Measurements from ENCODE around the gene MEI4. TPM values are rescaled to one million over a fixed set of nuclear protein-coding genes. Genes with fewer than 3 reads are reported as not detected.

Gene MEI4, protein sequence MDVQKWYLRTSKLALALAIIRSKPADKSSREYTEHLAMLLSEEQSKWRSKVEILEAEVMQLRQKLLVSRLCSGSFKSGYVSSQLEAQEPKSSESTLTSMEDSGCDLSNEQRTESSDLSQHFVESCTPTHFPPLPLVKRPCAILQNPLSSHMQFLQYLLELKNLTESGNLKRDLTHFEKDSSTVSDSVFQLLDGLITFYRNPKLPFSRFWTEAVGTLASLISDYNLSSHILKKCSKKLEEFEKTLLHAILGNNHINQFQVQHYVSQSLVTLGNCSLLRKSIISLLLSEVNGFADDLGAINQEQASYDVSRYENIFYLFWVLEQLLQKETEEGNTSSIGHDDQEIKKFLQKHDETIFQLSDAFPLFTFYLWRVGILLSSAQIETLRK
- not detected in 2 replicates for total RNA-seq

- intact Hi-C loops (cut with micrococcal nuclease), result no loop called here
- peaks cover 4% of the 10 kb centered on the region for H3K9me3 Mint-ChIP-seq
- no peaks in the 10 kb centered on the region for H3K27me3 Mint-ChIP-seq (ENCODE audit: low read depth)
- no peaks in the 10 kb centered on the region for H3K36me3 Mint-ChIP-seq (ENCODE audit: low read depth)
- no peak within 1 kb of the TSS for H3K27ac Mint-ChIP-seq
- no peaks in the 10 kb centered on the region for H3K4me1 Mint-ChIP-seq (ENCODE audit: low read depth)
- no peak within 1 kb of the TSS for H3K4me3 Mint-ChIP-seq (ENCODE audit: low read depth)
- no peak for DNase-seq (ENCODE audit: low spot score)
Observed at GRCh38 chr6:77652739-77653138, at the start of gene MEI4. Gene MEI4, plus strand, starts transcription at chr6:77653039. Its CDS starts 37,633 bp downstream, at chr6:77690672.

- no peaks in the 10 kb centered on the region for H3K36me3 Mint-ChIP-seq (ENCODE audit: low read depth)
- intact Hi-C loops (cut with micrococcal nuclease), result no loop called here
Observed at GRCh38 chr6:77604476-77604875, 48.4 kb upstream of the MEI4 start.

DNA sequence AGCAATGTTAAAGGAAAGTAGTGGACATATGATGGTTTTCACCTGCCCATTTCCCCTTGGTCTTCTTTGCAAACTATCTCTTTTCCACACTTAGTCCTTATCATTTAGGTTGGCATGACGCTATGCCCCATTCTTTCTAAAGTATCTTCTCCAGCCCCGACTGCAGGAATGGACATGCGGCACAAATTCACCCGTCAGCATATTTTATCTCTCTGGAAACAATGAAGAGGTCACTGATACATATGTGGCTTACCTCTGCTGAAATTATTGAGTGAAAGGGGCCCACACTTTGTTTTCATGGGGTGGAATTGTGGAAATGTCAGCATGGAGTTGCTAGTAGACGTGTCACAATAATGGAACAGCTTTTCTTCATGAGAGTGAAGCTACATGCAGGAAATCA, 45.8 kb upstream of the MEI4 start:
- DNase-seq (ENCODE audit: low spot score), result no peak
- H3K4me3 Mint-ChIP-seq (ENCODE audit: low read depth), result no peak overlapping the region
- no peak overlapping the region for H3K27ac Mint-ChIP-seq
- H3K36me3 Mint-ChIP-seq (ENCODE audit: low read depth), result no peaks in the 10 kb centered on the region
- H3K27me3 Mint-ChIP-seq (ENCODE audit: low read depth), result no peaks in the 10 kb centered on the region
- H3K4me1 Mint-ChIP-seq (ENCODE audit: low read depth), result no peaks in the 10 kb centered on the region
- H3K9me3 Mint-ChIP-seq, result peaks cover 10% of the 10 kb centered on the region
- intact Hi-C loops (cut with micrococcal nuclease), result no loop called here

More at GRCh38 chr6:77604476-77604875, 48.4 kb upstream of the MEI4 start:
- Mint-ChIP-seq H3K4me1 (ENCODE audit: low read depth) (no peaks in the 10 kb centered on the region), H3K4me3 (ENCODE audit: low read depth) (no peak overlapping the region), H3K9me3 (peaks cover 12% of the 10 kb centered on the region), H3K27ac (no peak overlapping the region), H3K27me3 (ENCODE audit: low read depth) (no peaks in the 10 kb centered on the region)
- no peak for DNase-seq (ENCODE audit: low spot score)

GRCh38 chr6:77609106-77609505, 43.7 kb upstream of the MEI4 start:
- H3K27me3 Mint-ChIP-seq (ENCODE audit: low read depth), result no peaks in the 10 kb centered on the region
- no peaks in the 10 kb centered on the region for H3K4me1 Mint-ChIP-seq (ENCODE audit: low read depth)
- intact Hi-C loops (cut with micrococcal nuclease), result no loop called here
- no peak overlapping the region for H3K27ac Mint-ChIP-seq
- no peak overlapping the region for H3K4me3 Mint-ChIP-seq (ENCODE audit: low read depth)
- no peak for DNase-seq (ENCODE audit: low spot score)
- peaks cover 6% of the 10 kb centered on the region for H3K9me3 Mint-ChIP-seq
- H3K36me3 Mint-ChIP-seq (ENCODE audit: low read depth), result no peaks in the 10 kb centered on the region

DNA sequence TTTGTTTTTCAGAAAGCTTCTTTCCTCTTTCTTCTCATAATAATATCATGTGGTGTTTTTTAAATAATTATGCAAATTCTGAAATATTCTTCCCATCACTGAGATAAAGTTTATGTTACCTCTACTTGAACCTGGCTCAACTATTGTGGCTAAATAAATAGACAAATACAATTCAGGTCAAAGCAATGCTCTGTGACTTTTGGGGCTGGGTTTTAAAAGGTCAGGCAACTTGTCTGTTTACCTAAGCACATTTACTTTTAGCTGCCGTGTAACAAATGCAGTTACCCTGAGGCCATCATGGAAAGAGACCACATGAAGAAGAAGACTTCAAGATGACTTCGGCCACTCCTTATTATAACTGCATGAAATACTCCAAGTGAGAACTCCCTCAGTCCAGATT, 33.7 kb upstream of the MEI4 start:
- DNase-seq (ENCODE audit: low spot score), result no peak
- Mint-ChIP-seq H3K4me1 (ENCODE audit: low read depth) (no peaks in the 10 kb centered on the region), H3K9me3 (peaks cover 3% of the 10 kb centered on the region), H3K27ac (no peak overlapping the region), H3K27me3 (ENCODE audit: low read depth) (no peaks in the 10 kb centered on the region), H3K4me3 (ENCODE audit: low read depth) (no peak overlapping the region), H3K36me3 (ENCODE audit: low read depth) (no peaks in the 10 kb centered on the region)
- intact Hi-C loops (cut with micrococcal nuclease), result no loop called here

- Mint-ChIP-seq H3K27me3 (ENCODE audit: low read depth) (no peaks in the 10 kb centered on the region), H3K9me3 (peaks cover 3% of the 10 kb centered on the region), H3K4me1 (ENCODE audit: low read depth) (no peaks in the 10 kb centered on the region), H3K27ac (no peak overlapping the region), H3K4me3 (ENCODE audit: low read depth) (no peak overlapping the region), H3K36me3 (ENCODE audit: low read depth) (no peaks in the 10 kb centered on the region)
- no peak for DNase-seq (ENCODE audit: low spot score)
- intact Hi-C loops (cut with micrococcal nuclease), result no loop called here
Observed at GRCh38 chr6:77620278-77620882, 32.5 kb upstream of the MEI4 start.

DNA sequence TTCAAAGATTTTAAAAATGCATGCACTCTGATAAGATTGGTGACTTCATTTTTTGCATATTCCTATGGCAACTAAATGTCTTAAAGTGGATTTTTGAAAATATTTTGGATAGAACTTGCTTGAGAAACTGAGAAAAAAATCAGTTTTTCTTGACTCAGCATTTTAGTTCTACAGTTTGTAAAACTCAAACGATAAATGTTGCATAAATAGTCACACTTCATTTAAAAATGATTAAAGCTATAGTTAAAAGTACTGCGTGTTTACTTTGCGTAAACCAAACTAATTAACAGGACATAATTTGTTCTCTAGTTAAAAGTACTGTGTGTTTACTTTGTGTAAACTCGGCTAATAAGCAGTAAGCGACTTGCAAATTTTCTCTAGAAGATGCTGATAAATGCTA, 28.3 kb upstream of the MEI4 start:
- Mint-ChIP-seq H3K36me3 (ENCODE audit: low read depth) (no peaks in the 10 kb centered on the region), H3K4me1 (ENCODE audit: low read depth) (no peaks in the 10 kb centered on the region), H3K4me3 (ENCODE audit: low read depth) (no peak overlapping the region), H3K27ac (no peak overlapping the region), H3K27me3 (ENCODE audit: low read depth) (no peaks in the 10 kb centered on the region), H3K9me3 (no peaks in the 10 kb centered on the region)
- no peak for DNase-seq (ENCODE audit: low spot score)
- intact Hi-C loops (cut with micrococcal nuclease), result no loop called here

GRCh38 chr6:77626426-77626825, 26.4 kb upstream of the MEI4 start:
- no peaks in the 10 kb centered on the region for H3K9me3 Mint-ChIP-seq
- H3K27ac Mint-ChIP-seq, result no peak overlapping the region
- no peak overlapping the region for H3K4me3 Mint-ChIP-seq (ENCODE audit: low read depth)
- H3K4me1 Mint-ChIP-seq (ENCODE audit: low read depth), result no peaks in the 10 kb centered on the region
- no peaks in the 10 kb centered on the region for H3K27me3 Mint-ChIP-seq (ENCODE audit: low read depth)
- intact Hi-C loops (cut with micrococcal nuclease), result no loop called here
- DNase-seq (ENCODE audit: low spot score), result no peak
- H3K36me3 Mint-ChIP-seq (ENCODE audit: low read depth), result no peaks in the 10 kb centered on the region

GRCh38 chr6:77630014-77630413, 22.8 kb upstream of the MEI4 start:
- H3K4me1 Mint-ChIP-seq (ENCODE audit: low read depth), result no peaks in the 10 kb centered on the region
- H3K4me3 Mint-ChIP-seq (ENCODE audit: low read depth), result no peak overlapping the region
- H3K27ac Mint-ChIP-seq, result no peak overlapping the region
- intact Hi-C loops (cut with micrococcal nuclease), result no loop called here
- H3K9me3 Mint-ChIP-seq, result no peaks in the 10 kb centered on the region
- no peak for DNase-seq (ENCODE audit: low spot score)
- H3K36me3 Mint-ChIP-seq (ENCODE audit: low read depth), result no peaks in the 10 kb centered on the region
- H3K27me3 Mint-ChIP-seq (ENCODE audit: low read depth), result no peaks in the 10 kb centered on the region

DNA sequence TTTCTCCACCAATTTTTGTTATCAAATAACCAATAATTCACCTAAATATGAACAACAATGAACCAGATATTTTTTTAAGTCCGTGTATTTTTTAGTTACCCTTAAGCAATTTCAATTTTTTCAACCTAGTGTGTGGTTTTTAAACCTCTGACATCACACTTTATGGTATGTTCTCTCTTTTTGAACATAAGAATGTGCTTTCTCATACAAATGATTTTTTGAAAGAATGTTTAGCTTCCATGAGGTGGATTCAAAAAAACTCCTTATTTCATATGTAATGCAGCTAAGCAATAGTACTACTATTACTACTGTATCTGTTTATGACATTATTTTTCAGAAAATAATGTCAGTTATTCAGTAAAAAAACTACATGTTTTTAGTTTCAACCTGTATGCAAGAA, 19.4 kb upstream of the MEI4 start:
- Mint-ChIP-seq H3K27ac (no peak overlapping the region), H3K27me3 (ENCODE audit: low read depth) (no peaks in the 10 kb centered on the region), H3K4me3 (ENCODE audit: low read depth) (no peak overlapping the region), H3K36me3 (ENCODE audit: low read depth) (no peaks in the 10 kb centered on the region), H3K4me1 (ENCODE audit: low read depth) (no peaks in the 10 kb centered on the region), H3K9me3 (no peaks in the 10 kb centered on the region)
- intact Hi-C loops (cut with micrococcal nuclease), result no loop called here
- no peak for DNase-seq (ENCODE audit: low spot score)

- Mint-ChIP-seq H3K27ac (no peak overlapping the region), H3K27me3 (ENCODE audit: low read depth) (no peaks in the 10 kb centered on the region), H3K9me3 (no peaks in the 10 kb centered on the region), H3K4me1 (ENCODE audit: low read depth) (no peaks in the 10 kb centered on the region), H3K36me3 (ENCODE audit: low read depth) (no peaks in the 10 kb centered on the region), H3K4me3 (ENCODE audit: low read depth) (no peak overlapping the region)
- intact Hi-C loops (cut with micrococcal nuclease), result no loop called here
- no peak for DNase-seq (ENCODE audit: low spot score)
Observed at GRCh38 chr6:77633993-77634715, 18.7 kb upstream of the MEI4 start.

GRCh38 chr6:77638129-77638830, 14.6 kb upstream of the MEI4 start:
- Mint-ChIP-seq H3K4me1 (ENCODE audit: low read depth) (no peaks in the 10 kb centered on the region), H3K27ac (no peak overlapping the region), H3K27me3 (ENCODE audit: low read depth) (no peaks in the 10 kb centered on the region), H3K36me3 (ENCODE audit: low read depth) (no peaks in the 10 kb centered on the region), H3K4me3 (ENCODE audit: low read depth) (no peak overlapping the region), H3K9me3 (no peaks in the 10 kb centered on the region)
- intact Hi-C loops (cut with micrococcal nuclease), result no loop called here
- no peak for DNase-seq (ENCODE audit: low spot score)
